Cardiac muscle cell (in vitro differentiated cells and primary cell): Measurements from ENCODE around the gene CLN6. TPM values are rescaled to one million over a fixed set of nuclear protein-coding genes. Genes with fewer than 3 reads are reported as not detected.
A peak's percentile ranks its signal among the peaks of the same experiment; 100 is the strongest.

Experiments used
- DNase-seq, 2 donors: peaks; one replicate each; pipeline versions ENCODE4 v3.0.0 to v3.0.0-alpha.2; 2010 to 2017; ENCODE audit warnings: low read depth in 1 of 2, low spot score in 1 of 2
- H3K27ac ChIP-seq: fragments of 200-600 bp; sonication (generic); 2 replicates; pipeline ENCODE4 v1.5.1; 2016
- H3K27me3 ChIP-seq: fragments of 200-600 bp; sonication (generic); 2 replicates; pipeline ENCODE4 v1.6.0; 2016; ENCODE audit warnings: control low read depth
- H3K36me3 ChIP-seq: fragments of 200-600 bp; sonication (generic); 2 replicates; pipeline ENCODE4 v1.5.1; 2016; ENCODE audit warnings: control low read depth
- H3K4me1 ChIP-seq: fragments of 200-600 bp; sonication (generic); 2 replicates; pipeline ENCODE4 v1.8.1; 2017; ENCODE audit warnings: low read depth, mild to moderate bottlenecking, mixed run types
- H3K4me3 ChIP-seq: fragments of 200-600 bp; sonication (generic); 2 replicates; pipeline ENCODE4 v1.5.1; 2016; ENCODE audit warnings: mild to moderate bottlenecking
- H3K9me3 ChIP-seq: fragments of 200-600 bp; sonication (generic); 2 replicates; pipeline ENCODE4 v1.5.1; 2017; ENCODE audit warnings: low read depth, mild to moderate bottlenecking, control low read depth
- CTCF ChIP-seq: IDR thresholded peaks from 2 replicates; pipeline ENCODE4 v1.5.1; 2012; ENCODE audit warnings: low read depth, mild to moderate bottlenecking, low read length
- polyA plus RNA-seq: library from polyadenylated mRNA; unstranded; fragments of >200 nt; fragmentation: Nextera tagmentation; extraction: Ambion mirVana; gene quantifications from 2 replicates; pipeline ENCODE4 v1.2.1, GENCODE V29; 2016
- total RNA-seq: library from RNA; depleted of rRNA; stranded (reverse); fragments of >200 nt; gene quantifications from 2 replicates; pipeline ENCODE4 v1.2.3, GENCODE V29; 2016

Gene CLN6
- total and polyA plus RNA-seq, 2 experiments from 2014 or later: 6.6 to 18.5 TPM

- no peak for TF ChIP-seq CTCF
- no peak overlapping the region for H3K4me3 ChIP-seq
- H3K27me3 ChIP-seq: no peaks in the 10 kb centered on the region
- peak in 1 of 2 donors; percentile 93 for DNase-seq
- no peaks in the 10 kb centered on the region for H3K9me3 ChIP-seq
- peaks cover 14% of the 10 kb centered on the region for H3K36me3 ChIP-seq
- no peaks in the 10 kb centered on the region for H3K4me1 ChIP-seq
- no peak overlapping the region for H3K27ac ChIP-seq
Observed at GRCh38 chr15:68187559-68187958, 42.0 kb downstream of the CLN6 start.

- TF ChIP-seq CTCF: no peak
- Histone ChIP-seq H3K4me3 (no peak overlapping the region), H3K36me3 (peaks cover 14% of the 10 kb centered on the region), H3K27ac (no peak overlapping the region), H3K9me3 (no peaks in the 10 kb centered on the region), H3K4me1 (no peaks in the 10 kb centered on the region), H3K27me3 (no peaks in the 10 kb centered on the region)
- DNase-seq: peak in 1 of 2 donors; percentile 76
Observed at GRCh38 chr15:68186671-68187397, 42.7 kb downstream of the CLN6 start.

GRCh38 chr15:68184616-68185480 is 44.7 kb downstream of the CLN6 start:
- no peak overlapping the region for H3K27ac ChIP-seq
- no peak for TF ChIP-seq CTCF
- no peaks in the 10 kb centered on the region for H3K27me3 ChIP-seq
- H3K9me3 ChIP-seq: no peaks in the 10 kb centered on the region
- H3K4me1 ChIP-seq: no peaks in the 10 kb centered on the region
- H3K36me3 ChIP-seq: peaks cover 17% of the 10 kb centered on the region
- no peak for DNase-seq
- H3K4me3 ChIP-seq: no peak overlapping the region

GRCh38 chr15:68183616-68184315 is 45.8 kb downstream of the CLN6 start:
- Histone ChIP-seq H3K4me3 (no peak overlapping the region), H3K36me3 (peaks cover 20% of the 10 kb centered on the region), H3K4me1 (no peaks in the 10 kb centered on the region), H3K27me3 (no peaks in the 10 kb centered on the region), H3K27ac (no peak overlapping the region), H3K9me3 (no peaks in the 10 kb centered on the region)
- peak in 1 of 2 donors; percentile 70 for DNase-seq
- TF ChIP-seq CTCF: no peak

GRCh38 chr15:68177742-68178141 is 51.8 kb downstream of the CLN6 start:
- H3K9me3 ChIP-seq: no peaks in the 10 kb centered on the region
- H3K27ac ChIP-seq: peak overlapping the region; percentile 92
- no peaks in the 10 kb centered on the region for H3K27me3 ChIP-seq
- TF ChIP-seq CTCF: no peak
- H3K4me3 ChIP-seq: no peak overlapping the region
- peaks cover 7% of the 10 kb centered on the region for H3K4me1 ChIP-seq
- peaks cover 25% of the 10 kb centered on the region for H3K36me3 ChIP-seq
- DNase-seq: peak in 1 of 2 donors; percentile 52
